Caco-2 (cell line): ENCODE measurements around the gene CARD11. TPM values are rescaled to one million over a fixed set of nuclear protein-coding genes. Genes with fewer than 3 reads are reported as not detected.

Experiments used
- BruUV-seq: library from RNA; stranded (reverse); fragments of 400-500 nt; replicated peaks from 2 replicates; lab custom pipeline; 2021; lab: Mats Ljungman, UMichigan
- CTCF ChIA-PET: fragments of 300-600 bp; sonication (Branson Sonifier 250); formaldehyde crosslinking; loops from one replicate; lab custom pipeline; 2022; ENCODE audit warnings: antibody characterized with exemption; lab: Charles Lee
- POLR2A ChIA-PET: fragments of 300-600 bp; sonication (Branson Sonifier 250); formaldehyde crosslinking; loops from one replicate; lab custom pipeline; 2022; ENCODE audit warnings: antibody characterized with exemption; lab: Charles Lee
- DNase-seq, 2 experiments: peaks; one replicate each; pipeline versions ENCODE4 v3.0.0 to v3.0.0-alpha.2; 2020 to 2022
- H3K27me3 ChIP-seq: replicated peaks from 2 replicates; pipeline ENCODE4 v1.6.0; 2011; ENCODE audit warnings: low read length; ENCODE audit not compliant: control insufficient read depth, insufficient read depth
- H3K36me3 ChIP-seq: 2 replicates; pipeline ENCODE4 v1.5.1; 2011; ENCODE audit warnings: low read length; ENCODE audit not compliant: control insufficient read depth, insufficient read depth
- H3K4me1 ChIP-seq: fragments of 250-450 bp; sonication (Bioruptor Pico); 2 replicates; pipeline ENCODE4 v1.5.1; 2020; ENCODE audit warnings: mild to moderate bottlenecking
- H3K4me3 ChIP-seq: 2 replicates; pipeline ENCODE4 v1.5.1; 2011; ENCODE audit warnings: low read depth, mild to moderate bottlenecking, control low read depth, low read length
- H3K9me3 ChIP-seq: fragments of 250-450 bp; sonication (Bioruptor Pico); 2 replicates; pipeline ENCODE4 v1.5.1; 2020; ENCODE audit warnings: mild to moderate bottlenecking, moderate library complexity
- H3K27ac Mint-ChIP-seq: one replicate; pipeline ENCODE4 v1.8.0; 2022; ENCODE audit warnings: mixed read lengths; ENCODE audit not compliant: unreplicated experiment
- H3K27me3 Mint-ChIP-seq: one replicate; pipeline ENCODE4 v1.8.0; 2022; ENCODE audit warnings: mixed read lengths; ENCODE audit not compliant: insufficient read depth, unreplicated experiment
- H3K36me3 Mint-ChIP-seq: one replicate; pipeline ENCODE4 v1.8.0; 2022; ENCODE audit warnings: mild to moderate bottlenecking, mixed read lengths; ENCODE audit not compliant: insufficient read depth, unreplicated experiment
- H3K4me1 Mint-ChIP-seq: one replicate; pipeline ENCODE4 v1.8.0; 2022; ENCODE audit warnings: low read depth, mixed read lengths; ENCODE audit not compliant: unreplicated experiment
- H3K4me3 Mint-ChIP-seq: one replicate; pipeline ENCODE4 v1.8.0; 2022; ENCODE audit warnings: mild to moderate bottlenecking, moderate library complexity, mixed read lengths; ENCODE audit not compliant: unreplicated experiment
- H3K9me3 Mint-ChIP-seq: one replicate; pipeline ENCODE4 v1.8.0; 2022; ENCODE audit warnings: mixed read lengths; ENCODE audit not compliant: unreplicated experiment
- intact Hi-C: fragments of 100-400 bp; cut with micrococcal nuclease; formaldehyde crosslinking; loops from one replicate; pipeline ENCODE4 v1.10.0; 2022; ENCODE audit not compliant: unreplicated experiment
- total RNA-seq: library from RNA; stranded (reverse); gene quantifications from 2 replicates; pipeline ENCODE4 v1.2.3, GENCODE V29; 2022
- TF ChIP-seq, protein P1 (sequence below), 2 experiments: fragments of 200-600 bp in 1 of 2; IDR thresholded peaks; 1 replicate in 1 of 2; 2 replicates in 1 of 2; pipeline versions ENCODE4 v1.5.1 to v1.8.0; 2011 to 2022; ENCODE audit warnings: antibody characterized with exemption in 1 of 2, control low read depth in 1 of 2, inconsistent platforms in 1 of 2, low read depth in 1 of 2, low read length in 1 of 2, mild to moderate bottlenecking in 1 of 2, moderate library complexity in 1 of 2; ENCODE audit not compliant: insufficient read depth in 1 of 2, severe bottlenecking in 1 of 2, unreplicated experiment in 1 of 2

Gene CARD11
- total RNA-seq, 1 experiment from 2014 or later: 5.4 TPM

DNA sequence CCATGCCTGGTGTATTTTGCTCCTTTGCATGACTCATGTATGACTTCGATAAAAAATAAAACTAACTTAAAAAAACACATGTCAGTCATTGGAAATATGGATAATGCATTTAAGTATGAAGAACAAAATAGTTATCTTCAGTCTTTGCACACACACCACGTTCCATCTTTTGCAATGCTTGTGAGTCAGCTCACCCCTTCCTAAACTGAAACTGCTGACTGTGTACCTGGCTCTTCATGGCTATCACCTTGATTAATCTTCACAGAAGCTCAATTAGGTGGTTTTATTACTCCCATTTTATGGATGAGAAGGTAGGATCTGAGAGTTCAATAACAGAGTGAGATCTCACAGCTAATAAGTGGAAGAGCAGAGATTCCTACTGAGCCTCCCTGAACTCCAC lies 79.5 kb downstream of the CARD11 start:
- TF ChIP-seq, protein P1, sequence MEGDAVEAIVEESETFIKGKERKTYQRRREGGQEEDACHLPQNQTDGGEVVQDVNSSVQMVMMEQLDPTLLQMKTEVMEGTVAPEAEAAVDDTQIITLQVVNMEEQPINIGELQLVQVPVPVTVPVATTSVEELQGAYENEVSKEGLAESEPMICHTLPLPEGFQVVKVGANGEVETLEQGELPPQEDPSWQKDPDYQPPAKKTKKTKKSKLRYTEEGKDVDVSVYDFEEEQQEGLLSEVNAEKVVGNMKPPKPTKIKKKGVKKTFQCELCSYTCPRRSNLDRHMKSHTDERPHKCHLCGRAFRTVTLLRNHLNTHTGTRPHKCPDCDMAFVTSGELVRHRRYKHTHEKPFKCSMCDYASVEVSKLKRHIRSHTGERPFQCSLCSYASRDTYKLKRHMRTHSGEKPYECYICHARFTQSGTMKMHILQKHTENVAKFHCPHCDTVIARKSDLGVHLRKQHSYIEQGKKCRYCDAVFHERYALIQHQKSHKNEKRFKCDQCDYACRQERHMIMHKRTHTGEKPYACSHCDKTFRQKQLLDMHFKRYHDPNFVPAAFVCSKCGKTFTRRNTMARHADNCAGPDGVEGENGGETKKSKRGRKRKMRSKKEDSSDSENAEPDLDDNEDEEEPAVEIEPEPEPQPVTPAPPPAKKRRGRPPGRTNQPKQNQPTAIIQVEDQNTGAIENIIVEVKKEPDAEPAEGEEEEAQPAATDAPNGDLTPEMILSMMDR (IDR thresholded peaks at IDR 0.05; ENCODE audit: insufficient read depth in 1 of 2, low read depth in 1 of 2, low read length in 1 of 2, severe bottlenecking in 1 of 2, unreplicated experiment in 1 of 2): no peak
- no peaks in the 10 kb centered on the region for H3K27me3 ChIP-seq
- no peaks in the 10 kb centered on the region for H3K4me1 ChIP-seq
- ChIA-PET CTCF (no interaction called here), POLR2A (no interaction called here)
- intact Hi-C loops: no loop called here
- H3K9me3 ChIP-seq: peaks cover 10% of the 10 kb centered on the region
- Mint-ChIP-seq H3K36me3 (no peaks in the 10 kb centered on the region), H3K27me3 (peaks cover 2% of the 10 kb centered on the region), H3K4me1 (no peaks in the 10 kb centered on the region), H3K9me3 (no peaks in the 10 kb centered on the region), H3K4me3 (no peak overlapping the region), H3K27ac (no peak overlapping the region)
- BruUV-seq: no TSS peak
- no peak overlapping the region for H3K4me3 ChIP-seq
- no peaks in the 10 kb centered on the region for H3K36me3 ChIP-seq
- no peak for DNase-seq

DNA sequence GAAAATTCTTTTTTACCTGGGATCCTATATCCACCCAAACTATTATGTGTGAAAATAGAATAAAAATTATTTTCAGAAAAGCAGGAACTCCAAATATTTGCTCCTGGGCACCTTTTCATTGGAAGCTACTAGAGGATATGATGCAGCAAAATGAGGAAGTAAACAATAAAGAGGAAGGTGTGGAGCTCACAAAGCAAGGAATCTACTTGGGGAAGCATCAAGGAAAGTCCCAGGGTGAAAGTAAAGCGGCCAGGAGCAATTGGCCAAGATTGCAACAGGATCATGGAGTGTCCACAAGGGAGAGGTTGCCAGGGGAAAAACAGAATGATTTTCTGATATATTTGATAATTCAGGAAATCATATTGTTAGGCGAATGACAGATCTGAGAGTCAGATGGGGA lies 80.8 kb downstream of the CARD11 start:
- no peaks in the 10 kb centered on the region for H3K36me3 ChIP-seq
- Mint-ChIP-seq H3K9me3 (no peaks in the 10 kb centered on the region), H3K27ac (no peak overlapping the region), H3K4me1 (no peaks in the 10 kb centered on the region), H3K36me3 (no peaks in the 10 kb centered on the region), H3K27me3 (peaks cover 2% of the 10 kb centered on the region), H3K4me3 (no peak overlapping the region)
- TF ChIP-seq, protein P1 (IDR thresholded peaks at IDR 0.05; ENCODE audit: insufficient read depth in 1 of 2, low read depth in 1 of 2, low read length in 1 of 2, severe bottlenecking in 1 of 2, unreplicated experiment in 1 of 2): no peak
- intact Hi-C loops: no loop called here
- ChIA-PET POLR2A (no interaction called here), CTCF (no interaction called here)
- DNase-seq: no peak
- no peaks in the 10 kb centered on the region for H3K4me1 ChIP-seq
- H3K4me3 ChIP-seq: no peak overlapping the region
- peaks cover 10% of the 10 kb centered on the region for H3K9me3 ChIP-seq
- no TSS peak for BruUV-seq
- H3K27me3 ChIP-seq: no peaks in the 10 kb centered on the region

DNA sequence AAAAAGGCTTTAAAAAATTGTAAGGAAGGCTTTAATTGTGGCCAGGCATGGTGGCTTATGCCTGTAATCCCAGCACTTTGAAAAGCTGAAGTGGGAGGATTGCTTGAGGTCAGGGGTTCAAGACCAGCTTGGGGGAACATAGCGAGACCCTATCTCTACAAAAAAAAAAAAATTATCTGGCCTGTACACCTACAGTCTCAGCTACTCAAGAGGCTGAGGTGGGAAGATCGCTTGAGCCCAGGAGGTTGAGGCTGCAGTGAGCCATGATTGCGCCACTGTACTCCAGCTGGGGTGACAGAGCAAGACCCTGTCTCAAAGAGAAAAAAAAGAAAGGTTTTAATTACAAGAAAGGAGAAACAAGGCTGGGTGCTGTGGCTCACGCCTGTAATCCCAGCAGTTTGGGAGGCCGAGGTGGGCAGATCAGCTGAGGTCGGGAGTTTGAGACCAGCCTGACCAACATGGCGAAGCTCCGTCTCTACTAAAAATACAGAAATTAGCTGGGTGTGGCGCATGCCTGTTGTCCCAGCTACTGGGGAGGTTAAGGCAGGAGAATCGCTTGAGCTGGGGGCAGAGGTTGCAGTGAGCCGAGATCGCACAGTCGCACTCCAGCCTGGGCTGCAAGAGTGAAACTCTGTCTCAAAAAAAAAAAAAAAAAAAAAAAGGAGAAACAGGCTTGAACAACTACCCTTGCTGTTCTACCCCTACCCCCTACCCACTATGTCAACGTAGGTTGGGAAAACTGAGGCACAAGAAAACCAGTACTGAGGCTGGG lies 83.7 kb downstream of the CARD11 start:
- Histone ChIP-seq H3K4me1 (no peaks in the 10 kb centered on the region), H3K4me3 (no peak overlapping the region), H3K9me3 (0 out of 2 replicates have a peak, but pooled peaks cover 3% of the 10 kb centered on the region), H3K36me3 (no peaks in the 10 kb centered on the region), H3K27me3 (no peaks in the 10 kb centered on the region)
- Mint-ChIP-seq H3K36me3 (no peaks in the 10 kb centered on the region), H3K4me3 (no peak overlapping the region), H3K9me3 (no peaks in the 10 kb centered on the region), H3K27ac (no peak overlapping the region), H3K4me1 (no peaks in the 10 kb centered on the region), H3K27me3 (peaks cover 2% of the 10 kb centered on the region)
- ChIA-PET CTCF (no interaction called here), POLR2A (no interaction called here)
- TF ChIP-seq, protein P1 (IDR thresholded peaks at IDR 0.05; ENCODE audit: insufficient read depth in 1 of 2, low read depth in 1 of 2, low read length in 1 of 2, severe bottlenecking in 1 of 2, unreplicated experiment in 1 of 2): no peak
- no TSS peak for BruUV-seq
- intact Hi-C loops: no loop called here
- no peak for DNase-seq
